ENCODE data around the gene HSD17B7. TPM values are rescaled to one million over a fixed set of nuclear protein-coding genes. Genes with fewer than 3 reads are reported as not detected.

Gene HSD17B7
- total and polyA plus RNA-seq, 2 of the 13 experiments (the other 11 are each of a cell fraction or from before 2014, with no cell fraction given), result 43.9 to 84.9 TPM

GRCh38 chr1:162840250-162840839 is 49.8 kb downstream of the HSD17B7 start:
- H3K27me3 ChIP-seq (ENCODE audit: control insufficient read depth in 1 of 2, insufficient read depth in 2 of 2, low read length in 2 of 2), result peaks cover 1 to 6% of the 10 kb centered on the region in 2 experiments; a peak in 1 of 5 replicates
- H3K4me2 ChIP-seq (ENCODE audit: low read depth, low read length), result no peak overlapping the region
- H2AFZ ChIP-seq (ENCODE audit: low read length), result no peak overlapping the region
- H3K9me3 ChIP-seq (ENCODE audit: low read length), result peaks cover 19% of the 10 kb centered on the region
- POLR2A ChIA-PET, result no interaction called here
- in situ Hi-C loops (cut with HindIII; ENCODE audit: extremely low pct_ligation_motif_present, low pct_unique_long_range_greater_than_20kb), result loop anchor here (10.0 kb wide), 1 partner anchor 474 kb away; no protein-coding TSS in a partner anchor
- H3K9ac ChIP-seq (ENCODE audit: insufficient read depth, low read depth, low read length), result no peak overlapping the region
- no peak overlapping the region for H3K27ac ChIP-seq (ENCODE audit: extremely low read length, insufficient read depth, low read length)
- TF ChIP-seq MAFK (conservative IDR thresholded peaks at IDR 0.05 in 1 of 2, IDR thresholded peaks at IDR 0.05 in 1 of 2; ENCODE audit: low read length in 2 of 2) (peak; percentile 80 to 88), GLI4 (CRISPR knock-in tag; IDR thresholded peaks at IDR 0.05; ENCODE audit: borderline replicate concordance) (no peak), MAFF (IDR thresholded peaks at IDR 0.05; ENCODE audit: low read depth, low read length) (peak; percentile 79)
- H4K20me1 ChIP-seq (ENCODE audit: insufficient read depth, low read length), result no peaks in the 10 kb centered on the region
- no peak for DNase-seq (ENCODE audit: low spot score)
- no peaks in the 10 kb centered on the region for H3K79me2 ChIP-seq (ENCODE audit: insufficient read depth, low read length)
- ATAC-seq, result no peak
- H3K4me1 ChIP-seq (ENCODE audit: insufficient read depth, low read length), result no peaks in the 10 kb centered on the region
- CTCF ChIA-PET (ENCODE audit: low intra/inter-chr PET ratio, low total read pairs), result no interaction called here
- FAIRE-seq, result no peak
- no peak overlapping the region for H3K4me3 ChIP-seq (replicated peaks in 1 of 3; ENCODE audit: insufficient read depth in 1 of 3, low read depth in 2 of 3, low read length in 3 of 3)
- no TSS peak for BruUV-seq (replicated peaks)
- intact Hi-C loops (cut with micrococcal nuclease; ENCODE audit: unreplicated experiment), result no loop called here
- no peaks in the 10 kb centered on the region for H3K36me3 ChIP-seq (replicated peaks in 1 of 2; ENCODE audit: control insufficient read depth in 1 of 2, insufficient read depth in 2 of 2, low read length in 2 of 2)

DNA sequence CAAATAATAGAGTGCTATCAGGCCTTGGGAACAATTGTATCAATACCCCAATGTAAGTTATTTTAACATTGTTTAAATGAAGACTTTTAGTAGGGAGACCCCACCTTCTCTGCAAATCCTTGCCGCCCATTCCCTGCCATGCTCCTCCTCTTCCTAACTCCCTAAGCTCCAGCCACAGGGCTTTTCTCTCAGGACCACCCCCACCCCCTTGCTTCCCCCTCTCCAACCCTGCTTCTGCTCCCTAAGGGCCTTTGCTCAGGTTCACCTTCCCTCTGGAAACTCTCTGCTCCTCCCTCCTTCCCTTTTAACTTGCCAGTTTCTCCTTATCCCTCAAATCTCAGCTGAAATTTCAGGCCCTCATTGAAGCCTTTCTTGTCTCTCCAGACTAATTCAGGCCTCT is 53.7 kb downstream of the HSD17B7 start:
- 27% methylated on average over 1 of the region's 1 CpG for WGBS (ENCODE audit: low lambda C conversion rate)
- Histone ChIP-seq H3K36me3 (replicated peaks in 1 of 2; ENCODE audit: control insufficient read depth in 1 of 2, insufficient read depth in 2 of 2, low read length in 2 of 2) (no peaks in the 10 kb centered on the region), H3K27ac (ENCODE audit: extremely low read length, insufficient read depth, low read length) (no peak overlapping the region), H3K4me2 (ENCODE audit: low read depth, low read length) (no peak overlapping the region), H3K4me1 (ENCODE audit: insufficient read depth, low read length) (no peaks in the 10 kb centered on the region), H4K20me1 (ENCODE audit: insufficient read depth, low read length) (no peaks in the 10 kb centered on the region), H3K79me2 (ENCODE audit: insufficient read depth, low read length) (no peaks in the 10 kb centered on the region), H3K27me3 (ENCODE audit: control insufficient read depth in 1 of 2, insufficient read depth in 2 of 2, low read length in 2 of 2) (peaks cover 1 to 6% of the 10 kb centered on the region in 2 experiments; a peak in 1 of 5 replicates), H3K4me3 (replicated peaks in 1 of 3; ENCODE audit: insufficient read depth in 1 of 3, low read depth in 2 of 3, low read length in 3 of 3) (no peak overlapping the region), H3K9ac (ENCODE audit: insufficient read depth, low read depth, low read length) (no peak overlapping the region), H3K9me3 (ENCODE audit: low read length) (peaks cover 5% of the 10 kb centered on the region), H2AFZ (ENCODE audit: low read length) (no peak overlapping the region)
- TF ChIP-seq ZNF562 (CRISPR knock-in tag; IDR thresholded peaks at IDR 0.05; ENCODE audit: borderline replicate concordance), result no peak
- no peak for TF ChIP-seq RBAK (CRISPR knock-in tag; IDR thresholded peaks at IDR 0.05)
- TF ChIP-seq, protein P1, sequence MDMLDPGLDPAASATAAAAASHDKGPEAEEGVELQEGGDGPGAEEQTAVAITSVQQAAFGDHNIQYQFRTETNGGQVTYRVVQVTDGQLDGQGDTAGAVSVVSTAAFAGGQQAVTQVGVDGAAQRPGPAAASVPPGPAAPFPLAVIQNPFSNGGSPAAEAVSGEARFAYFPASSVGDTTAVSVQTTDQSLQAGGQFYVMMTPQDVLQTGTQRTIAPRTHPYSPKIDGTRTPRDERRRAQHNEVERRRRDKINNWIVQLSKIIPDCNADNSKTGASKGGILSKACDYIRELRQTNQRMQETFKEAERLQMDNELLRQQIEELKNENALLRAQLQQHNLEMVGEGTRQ (IDR thresholded peaks at IDR 0.05; ENCODE audit: low read depth, low read length), result no peak
- TF ChIP-seq, protein P1 (CRISPR knock-in tag; IDR thresholded peaks at IDR 0.05; ENCODE audit: borderline replicate concordance), result no peak
- TF ChIP-seq HNRNPL (IDR thresholded peaks at IDR 0.05; ENCODE audit: low read depth, low read length), result no peak
- TF ChIP-seq NR1H2 (CRISPR knock-in tag; IDR thresholded peaks at IDR 0.05; ENCODE audit: borderline replicate concordance, low read depth), result no peak
- no peak for TF ChIP-seq SNAPC5 (CRISPR knock-in tag; IDR thresholded peaks at IDR 0.05; ENCODE audit: borderline replicate concordance)
- TF ChIP-seq FOXK2 (IDR thresholded peaks at IDR 0.05), result no peak
- TF ChIP-seq IKZF4 (CRISPR knock-in tag; IDR thresholded peaks at IDR 0.05; ENCODE audit: borderline replicate concordance, low read depth, not compliant biosample characterization), result no peak
- TF ChIP-seq CENPX (CRISPR knock-in tag; IDR thresholded peaks at IDR 0.05), result no peak
- no peak for TF ChIP-seq KDM3A (CRISPR knock-in tag; IDR thresholded peaks at IDR 0.05; ENCODE audit: low read depth)
- no peak for FAIRE-seq
- in situ Hi-C loops (cut with HindIII; ENCODE audit: extremely low pct_ligation_motif_present, low pct_unique_long_range_greater_than_20kb), result loop anchor here (10.0 kb wide), 1 partner anchor 471 kb away; no protein-coding TSS in a partner anchor
- POLR2A ChIA-PET, result no interaction called here
- DNase-seq (ENCODE audit: low spot score), result no peak
- no TSS peak for BruUV-seq (replicated peaks)
- intact Hi-C loops (cut with micrococcal nuclease; ENCODE audit: unreplicated experiment), result no loop called here
- ATAC-seq, result no peak
- CTCF ChIA-PET (ENCODE audit: low intra/inter-chr PET ratio, low total read pairs), result no interaction called here
